ENCODE results near the gene EED. TPM values are rescaled to one million over a fixed set of nuclear protein-coding genes. Genes with fewer than 3 reads are reported as not detected.

The EED gene
- total RNA-seq, 1 experiment from 2014 or later, result 27.3 TPM

- no peak for TF ChIP-seq PRDM15 (CRISPR knock-in tag; IDR thresholded peaks at IDR 0.05)
Observed at GRCh38 chr11:86199354-86199753, 45.2 kb upstream of the EED start (continued).

- DNase-seq (ENCODE audit: low spot score) (no peak), ATAC-seq (no peak)
- CTCF ChIA-PET, result interaction anchor here (1.2 kb wide), 1 partner anchor 160 kb away, joined by 3 read pairs; no protein-coding TSS in a partner anchor
- Mint-ChIP-seq H3K9me3 (no peaks in the 10 kb centered on the region), H3K4me1 (no peaks in the 10 kb centered on the region), H3K4me3 (no peak overlapping the region), H3K27ac (no peak overlapping the region), H3K27me3 (ENCODE audit: low read depth) (peaks cover 4% of the 10 kb centered on the region), H3K36me3 (no peaks in the 10 kb centered on the region)
- POLR2A ChIA-PET, result no interaction called here
- no peak for TF ChIP-seq NFE2L1 (CRISPR knock-in tag; IDR thresholded peaks at IDR 0.05)
- TF ChIP-seq MLX (CRISPR knock-in tag; IDR thresholded peaks at IDR 0.05), result no peak
- no peak for TF ChIP-seq STAT6 (CRISPR knock-in tag; conservative IDR thresholded peaks at IDR 0.05; ENCODE audit: low read depth)
- TF ChIP-seq ZNF671 (CRISPR knock-in tag; IDR thresholded peaks at IDR 0.05), result no peak
- TF ChIP-seq AFF4 (CRISPR knock-in tag; IDR thresholded peaks at IDR 0.05; ENCODE audit: borderline replicate concordance), result no peak
Observed at GRCh38 chr11:86201371-86201884, 43.1 kb upstream of the EED start.

- no peak overlapping the region for H3K4me3 Mint-ChIP-seq
- POLR2A ChIA-PET, result no interaction called here
- peaks cover 4% of the 10 kb centered on the region for H3K27me3 Mint-ChIP-seq (ENCODE audit: low read depth)
- H3K27ac Mint-ChIP-seq, result no peak overlapping the region
- CTCF ChIA-PET, result interaction anchor here (0.9 to 1.2 kb wide), 2 partner anchors 72 to 160 kb away, joined by 3 read pairs; no protein-coding TSS in a partner anchor
- no peaks in the 10 kb centered on the region for H3K9me3 Mint-ChIP-seq
- no peaks in the 10 kb centered on the region for H3K36me3 Mint-ChIP-seq
- ATAC-seq (no peak), DNase-seq (ENCODE audit: low spot score) (no peak)
- H3K4me1 Mint-ChIP-seq, result no peaks in the 10 kb centered on the region
- no peak for TF ChIP-seq NR3C1 (CRISPR knock-in tag; conservative IDR thresholded peaks at IDR 0.05; ENCODE audit: low read depth)
- TF ChIP-seq JUN (CRISPR knock-in tag; IDR thresholded peaks at IDR 0.05), result no peak
- no peak for TF ChIP-seq TCF7 (CRISPR knock-in tag; IDR thresholded peaks at IDR 0.05; ENCODE audit: low read depth)
- no peak for TF ChIP-seq ZBTB21 (CRISPR knock-in tag; IDR thresholded peaks at IDR 0.05; ENCODE audit: borderline replicate concordance)
- TF ChIP-seq USF1 (CRISPR knock-in tag; IDR thresholded peaks at IDR 0.05), result no peak
- TF ChIP-seq JAZF1 (CRISPR knock-in tag; IDR thresholded peaks at IDR 0.05), result no peak
- no peak for TF ChIP-seq OVOL2 (CRISPR knock-in tag; IDR thresholded peaks at IDR 0.05; ENCODE audit: borderline replicate concordance)
- TF ChIP-seq IRF2 (CRISPR knock-in tag; IDR thresholded peaks at IDR 0.05; ENCODE audit: borderline replicate concordance, low read depth), result no peak
- no peak for TF ChIP-seq SMAD4 (CRISPR knock-in tag; IDR thresholded peaks at IDR 0.05)
- TF ChIP-seq E2F5 (CRISPR knock-in tag; IDR thresholded peaks at IDR 0.05), result no peak
- TF ChIP-seq TEAD4 (CRISPR knock-in tag; IDR thresholded peaks at IDR 0.05), result no peak
Observed at GRCh38 chr11:86202013-86202336, 42.6 kb upstream of the EED start.
